Pancreas (tissue), 10 donors: Measurements from ENCODE around the gene NODAL. TPM values are rescaled to one million over a fixed set of nuclear protein-coding genes. Genes with fewer than 3 reads are reported as not detected.
A peak's percentile ranks its signal among the peaks of the same experiment; 100 is the strongest.

Experiments
- ATAC-seq, 4 donors: fragments of 200-7000 bp; cut with Tn5 transposase; one replicate each; pipeline versions ENCODE4 v1.8.0 to v1.9.1; 2020; ENCODE audit warnings: mild to moderate bottlenecking in 4 of 4, moderate library complexity in 4 of 4
- DNase-seq, 6 donors: peaks; one replicate each; pipeline ENCODE4 v3.0.0-alpha.2; 2020
- FAIRE-seq: peaks from 2 replicates; lab custom pipeline; 2012; peaks lifted over from hg19 to GRCh38; lab: Jason Lieb, UNC
- H3K27ac ChIP-seq, 4 donors: fragments of 200-600 bp; sonication (generic); 1 replicate in 3 of 4; 2 replicates in 1 of 4; pipeline versions ENCODE4 v1.5.0 to v1.8.0; 2020
- H3K27me3 ChIP-seq, 4 donors: fragments of 200-600 bp; one replicate each; pipeline ENCODE4 v1.8.0; 2021
- H3K36me3 ChIP-seq, 3 donors: fragments of 200-600 bp; sonication (generic) in 1 of 3; one replicate each; pipeline versions ENCODE4 v1.5.0 to v1.8.0; 2020 to 2021
- H3K4me1 ChIP-seq, 3 donors: fragments of 200-600 bp; one replicate each; pipeline ENCODE4 v1.8.0; 2021
- H3K4me3 ChIP-seq, 4 donors: fragments of 200-600 bp; sonication (generic) in 2 of 4; one replicate each; pipeline versions ENCODE4 v1.5.0 to v1.8.0; 2020 to 2021
- H3K9me3 ChIP-seq, 4 donors: fragments of 200-600 bp; one replicate each; pipeline ENCODE4 v1.8.0; 2021
- WGBS, 2 donors: extraction: QIAGEN DNeasy Blood & Tissue Kit; methylation state at CpG; one replicate each; pipeline ENCODE4 v1.1.7; 2013; 5-methylcytosine and 5-hydroxymethylcytosine counted together
- intact Hi-C, 3 donors: fragments of 100-400 bp; cut with DNase I; formaldehyde crosslinking; loops; one replicate each; pipeline versions ENCODE4 v1.11.1 to v1.14.2; 2022
- polyA plus RNA-seq, 2 donors: library from polyadenylated mRNA; stranded (reverse); fragments of 200-250 nt; gene quantifications; one replicate each; pipeline ENCODE4 v1.2.3, GENCODE V29; 2013
- total RNA-seq, 6 donors: library from RNA; stranded (reverse); fragmentation: NEBNext Ultra II Directional in 4 of 6; extraction: Animal tissue kit (Norgen Biotek cat#: 25700) in 4 of 6; gene quantifications; one replicate each; pipeline versions ENCODE4 v1.2.1 to v1.2.4, GENCODE V29; 2021 to 2023
- TF ChIP-seq, protein P1 (sequence below), 4 donors: fragments of 200-600 bp; sonication (generic) in 3 of 4; IDR thresholded peaks; one replicate each; pipeline versions ENCODE4 v1.5.0 to v1.8.0; 2021; ENCODE audit warnings: antibody characterized with exemption in 4 of 4
- donor health status: healthy with polysubstance abuse.
- donor health status: DM: no; HTN: no; CAD: no; lungs with moderate emphysema.
- donor health status: DM: no; HTN: no; CAD: no.
- donor health status: control.
- donor health status: control.
- donor health status: Bipolar disorder and iron deficiency.
- donor health status: DM: yes; HTN: yes; CAD: no.
- donor health status: DM: no; HTN: no; CAD: no.
- donor health status: DM: no; HTN: no; CAD: no.
- donor health status: DM: yes; HTN: yes; CAD: no.

Gene NODAL
- total and polyA plus RNA-seq, 8 donors, result not detected

DNA sequence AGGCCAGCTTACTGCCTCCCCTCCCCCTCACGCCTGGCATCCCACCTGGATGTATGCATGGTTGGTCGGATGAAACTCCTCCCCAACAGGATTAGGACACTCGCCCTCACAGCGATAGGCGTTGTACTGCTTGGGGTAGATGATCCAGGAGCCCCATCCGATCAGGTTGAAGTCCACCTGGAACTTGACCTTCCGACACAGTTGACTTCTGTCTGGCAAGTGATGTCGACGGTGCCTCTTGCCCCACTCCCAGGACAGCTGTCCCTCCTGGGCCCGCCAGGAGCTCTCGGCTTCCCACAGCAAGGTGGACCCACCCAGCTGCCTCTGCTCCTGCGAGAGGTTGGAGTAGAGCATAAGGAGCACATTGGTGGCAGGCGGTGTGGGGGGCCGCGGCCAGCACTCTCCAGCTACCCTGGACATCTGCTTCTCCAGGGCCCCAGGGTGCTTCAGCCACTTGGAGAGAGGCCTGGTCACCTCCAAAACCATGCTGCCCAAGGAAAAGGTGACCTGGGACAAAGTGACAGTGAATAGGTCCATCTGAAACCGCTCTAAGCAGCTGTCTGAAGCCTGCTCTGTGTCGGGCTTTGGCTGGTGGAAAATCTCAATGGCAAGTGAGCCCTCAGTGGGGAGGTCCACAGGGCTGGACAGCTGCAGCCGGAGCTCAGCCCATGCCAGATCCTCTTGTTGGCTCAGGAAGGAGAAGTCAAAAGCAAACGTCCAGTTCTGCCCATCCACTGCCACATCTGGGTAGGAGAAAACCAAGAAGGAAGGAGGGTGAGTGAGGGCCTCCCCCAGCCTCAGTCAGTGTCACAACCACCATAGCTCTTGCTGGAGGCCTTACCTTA, 6.0 kb downstream of the NODAL start:
- H3K36me3 ChIP-seq, result no peaks in the 10 kb centered on the region
- no peak overlapping the region for H3K27ac ChIP-seq
- intact Hi-C loops, result no loop called here
- H3K4me3 ChIP-seq, result no peak overlapping the region
- FAIRE-seq (no peak), ATAC-seq (no peak), DNase-seq (peak in 1 of 6 donors; percentile 31)
- H3K9me3 ChIP-seq, result no peaks in the 10 kb centered on the region
- WGBS, 2 donors, result 92 to 93% methylated on average over 19 of the region's 19 CpGs
- peaks cover under 1 to 6% (median 2%) of the 10 kb centered on the region in 3 donors for H3K4me1 ChIP-seq
- no peaks in the 10 kb centered on the region for H3K27me3 ChIP-seq
- TF ChIP-seq, protein P1, sequence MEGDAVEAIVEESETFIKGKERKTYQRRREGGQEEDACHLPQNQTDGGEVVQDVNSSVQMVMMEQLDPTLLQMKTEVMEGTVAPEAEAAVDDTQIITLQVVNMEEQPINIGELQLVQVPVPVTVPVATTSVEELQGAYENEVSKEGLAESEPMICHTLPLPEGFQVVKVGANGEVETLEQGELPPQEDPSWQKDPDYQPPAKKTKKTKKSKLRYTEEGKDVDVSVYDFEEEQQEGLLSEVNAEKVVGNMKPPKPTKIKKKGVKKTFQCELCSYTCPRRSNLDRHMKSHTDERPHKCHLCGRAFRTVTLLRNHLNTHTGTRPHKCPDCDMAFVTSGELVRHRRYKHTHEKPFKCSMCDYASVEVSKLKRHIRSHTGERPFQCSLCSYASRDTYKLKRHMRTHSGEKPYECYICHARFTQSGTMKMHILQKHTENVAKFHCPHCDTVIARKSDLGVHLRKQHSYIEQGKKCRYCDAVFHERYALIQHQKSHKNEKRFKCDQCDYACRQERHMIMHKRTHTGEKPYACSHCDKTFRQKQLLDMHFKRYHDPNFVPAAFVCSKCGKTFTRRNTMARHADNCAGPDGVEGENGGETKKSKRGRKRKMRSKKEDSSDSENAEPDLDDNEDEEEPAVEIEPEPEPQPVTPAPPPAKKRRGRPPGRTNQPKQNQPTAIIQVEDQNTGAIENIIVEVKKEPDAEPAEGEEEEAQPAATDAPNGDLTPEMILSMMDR (IDR thresholded peaks at IDR 0.05), result no peak

- Histone ChIP-seq H3K4me1 (peaks cover 5 to 6% (median 5%) of the 10 kb centered on the region in 3 donors), H3K4me3 (no peak overlapping the region), H3K36me3 (peaks cover 0 to 2% (median 0%) of the 10 kb centered on the region in 3 donors), H3K27me3 (no peaks in the 10 kb centered on the region), H3K27ac (no peak overlapping the region), H3K9me3 (no peaks in the 10 kb centered on the region)
- ATAC-seq (no peak), DNase-seq (peak in 1 of 6 donors; percentile 9), FAIRE-seq (no peak)
- TF ChIP-seq, protein P1 (IDR thresholded peaks at IDR 0.05), result no peak
- intact Hi-C loops, result no loop called here
- WGBS, 2 donors, result 85 to 88% methylated on average over 9 of the region's 9 CpGs
Observed at GRCh38 chr10:70433581-70434280, 7.8 kb downstream of the NODAL start.

- TF ChIP-seq, protein P1 (IDR thresholded peaks at IDR 0.05), result no peak
- FAIRE-seq (no peak), ATAC-seq (no peak), DNase-seq (peak in 1 of 6 donors; percentile 15)
- Histone ChIP-seq H3K27ac (peak overlapping the region in 2 of 4 donors; percentile 15 to 33), H3K4me3 (no peak overlapping the region), H3K27me3 (no peaks in the 10 kb centered on the region), H3K36me3 (peaks cover 0 to 12% (median 0%) of the 10 kb centered on the region in 3 donors), H3K9me3 (no peaks in the 10 kb centered on the region), H3K4me1 (peaks cover 5 to 6% (median 5%) of the 10 kb centered on the region in 3 donors)
- WGBS, 2 donors, result 86 to 88% methylated on average over 6 of the region's 6 CpGs
- intact Hi-C loops, result no loop called here
Observed at GRCh38 chr10:70432561-70433263, 8.8 kb downstream of the NODAL start.

DNA sequence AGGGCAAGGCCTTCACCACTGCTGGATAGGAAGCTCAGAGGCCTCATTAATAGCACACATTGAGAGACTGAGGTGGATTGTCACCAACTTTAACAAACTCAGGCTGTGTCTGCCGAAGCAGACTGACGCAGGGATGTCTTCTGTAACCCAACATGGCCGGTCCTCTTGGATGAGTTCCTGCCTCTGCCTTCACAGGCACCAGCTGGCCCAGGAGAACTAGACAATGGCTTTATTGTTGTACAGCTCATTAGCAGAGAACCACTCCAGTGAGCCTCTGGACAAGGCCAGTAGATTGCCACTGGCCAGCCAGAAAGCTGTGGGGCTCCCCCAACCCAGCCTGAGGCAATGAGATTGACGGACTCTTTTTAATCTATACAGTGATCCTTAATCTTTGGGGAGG, 9.4 kb downstream of the NODAL start:
- peak in 2 of 4 donors; percentile 62 to 73 for ATAC-seq
- TF ChIP-seq, protein P1 (IDR thresholded peaks at IDR 0.05), result no peak
- Histone ChIP-seq H3K27ac (peak overlapping the region in 2 of 4 donors; percentile 33 to 41), H3K36me3 (peaks cover 0 to 18% (median 0%) of the 10 kb centered on the region in 3 donors), H3K27me3 (no peaks in the 10 kb centered on the region), H3K4me3 (no peak overlapping the region), H3K9me3 (no peaks in the 10 kb centered on the region), H3K4me1 (peaks cover 5 to 6% (median 5%) of the 10 kb centered on the region in 3 donors)
- DNase-seq, result peak in 3 of 6 donors; percentile 20 to 38 (median 36)
- 62 to 63% methylated on average over 4 of the region's 4 CpGs for WGBS, 2 donors
- intact Hi-C loops, result no loop called here
- FAIRE-seq, result no peak
